ENCODE measurements around the gene NKD1. TPM values are rescaled to one million over a fixed set of nuclear protein-coding genes. Genes with fewer than 3 reads are reported as not detected.

Gene NKD1
- total and polyA plus RNA-seq, 2 of the 8 experiments (the other 6 are each of a cell fraction or from before 2014, with no cell fraction given) = 0.70 to 4.5 TPM

DNA sequence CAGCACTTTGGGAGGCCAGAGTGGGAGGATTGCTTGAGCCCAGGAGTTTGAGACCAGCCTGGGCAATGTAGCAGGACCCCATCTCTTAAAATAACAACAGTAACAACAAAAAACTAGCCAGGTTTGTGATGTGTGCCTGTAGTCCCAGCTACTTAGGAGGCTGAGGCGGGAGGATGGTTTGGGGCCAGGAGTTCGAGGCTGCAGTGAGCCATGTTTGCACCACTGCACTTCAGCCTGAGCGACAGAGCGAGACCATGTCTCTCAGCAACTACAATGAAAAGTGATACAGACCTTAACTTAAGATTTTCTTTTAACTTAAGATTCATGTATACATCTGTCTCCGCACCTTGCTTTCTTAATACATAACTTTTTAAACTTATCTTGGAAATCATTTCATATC lies 17.2 kb downstream of the NKD1 start:
- CTCF ChIA-PET (ENCODE audit: partially characterized antibody) = interaction anchor here (0.6 to 1.9 kb wide), 2 partner anchors 28 to 184 kb away, joined by 3 to 9 read pairs; no protein-coding TSS in a partner anchor
- Histone ChIP-seq H4K5ac (ENCODE audit: insufficient read length, low read depth, low read length) (no peak overlapping the region), H2BK15ac (ENCODE audit: low read length) (no peak overlapping the region), H3K79me2 (ENCODE audit: control insufficient read depth in 1 of 2, insufficient read depth in 2 of 2, low read length in 2 of 2) (no peaks in the 10 kb centered on the region), H2AK5ac (ENCODE audit: low read depth, low read length) (no peak overlapping the region), H2BK5ac (ENCODE audit: low read depth, low read length) (no peak overlapping the region), H3K79me1 (ENCODE audit: low read depth, low read length) (no peaks in the 10 kb centered on the region), H3K18ac (ENCODE audit: extremely low read depth, low read length) (no peak overlapping the region), H4K20me1 (replicated peaks in 1 of 2; ENCODE audit: control insufficient read depth in 1 of 2, insufficient read depth in 2 of 2, low read length in 2 of 2) (no peaks in the 10 kb centered on the region), H2AFZ (ENCODE audit: low read length) (no peak overlapping the region), H3K9ac (replicated peaks in 1 of 4; ENCODE audit: extremely low read depth in 1 of 4, low read depth in 3 of 4, low read length in 3 of 4) (no peak overlapping the region), H3K4ac (replicated peaks; ENCODE audit: insufficient read length, low read depth, low read length) (no peak overlapping the region), H3K56ac (replicated peaks; ENCODE audit: insufficient read length, low read depth, low read length) (no peak overlapping the region), H3K14ac (ENCODE audit: insufficient read length) (no peak overlapping the region), H3K9me3 (ENCODE audit: insufficient read depth in 2 of 2, low read depth in 1 of 2, low read length in 1 of 2) (no peaks in the 10 kb centered on the region), H3K23ac (ENCODE audit: insufficient read length) (no peak overlapping the region), H3K23me2 (ENCODE audit: low read depth, low read length) (no peaks in the 10 kb centered on the region), H3K4me1 (replicated peaks in 1 of 4; ENCODE audit: control insufficient read depth in 3 of 4, insufficient read depth in 4 of 4, low read length in 3 of 4) (no peaks in the 10 kb centered on the region), H2BK120ac (replicated peaks; ENCODE audit: low read depth, low read length) (no peak overlapping the region), H4K91ac (replicated peaks; ENCODE audit: insufficient read length, low read length) (no peak overlapping the region), H3K27ac (ENCODE audit: low read depth, low read length) (no peak overlapping the region), H2BK12ac (ENCODE audit: low read depth, low read length) (no peak overlapping the region), H2BK20ac (ENCODE audit: low read length) (no peak overlapping the region), H4K8ac (ENCODE audit: extremely low read depth, insufficient read depth, low read length) (no peak overlapping the region), H3K27me3 (replicated peaks in 1 of 4; ENCODE audit: control insufficient read depth in 3 of 4, extremely low read depth in 1 of 4, insufficient read depth in 3 of 4, low read length in 3 of 4) (no peaks in the 10 kb centered on the region), H3K4me3 (ENCODE audit: extremely low read depth in 1 of 4, insufficient read depth in 2 of 4, low read depth in 3 of 4, low read length in 4 of 4) (no peak overlapping the region), H3K36me3 (ENCODE audit: control insufficient read depth in 2 of 4, insufficient read depth in 4 of 4, low read length in 3 of 4) (no peaks in the 10 kb centered on the region), H3K4me2 (ENCODE audit: insufficient read depth in 1 of 2, low read depth in 2 of 2, low read length in 2 of 2) (no peak overlapping the region)
- 89% methylated on average over 5 of the region's 5 CpGs; no CpG with 5 or more reads in 1 of the 2 experiments for WGBS, 2 experiments (ENCODE audit: extremely low coverage in 1 of 2, insufficient coverage in 1 of 2, insufficient read length in 1 of 2, insufficient replicate concordance in 2 of 2, low coverage in 1 of 2, low lambda C conversion rate in 2 of 2, missing lambda C conversion rate in 1 of 2)
- DNase-seq (ENCODE audit: low read depth in 1 of 2, low spot score in 2 of 2) (no peak), FAIRE-seq (no peak)
- TF ChIP-seq SP4 (IDR thresholded peaks at IDR 0.05; ENCODE audit: low read length) (no peak), MAFK (IDR thresholded peaks at IDR 0.05; ENCODE audit: low read depth, low read length) (no peak), RXRA (IDR thresholded peaks at IDR 0.05; ENCODE audit: insufficient read depth, low read depth, low read length) (no peak), BRCA1 (IDR thresholded peaks at IDR 0.05; ENCODE audit: low read depth, low read length) (no peak), RBBP5 (IDR thresholded peaks at IDR 0.05; ENCODE audit: borderline replicate concordance, low read depth, low read length) (no peak), HDAC6 (IDR thresholded peaks at IDR 0.05; ENCODE audit: low read depth, low read length) (no peak), CHD1 (IDR thresholded peaks at IDR 0.05; ENCODE audit: low read depth, low read length) (no peak), SRF (IDR thresholded peaks at IDR 0.05; ENCODE audit: low read depth, low read length) (no peak)
- TF ChIP-seq, protein P1, sequence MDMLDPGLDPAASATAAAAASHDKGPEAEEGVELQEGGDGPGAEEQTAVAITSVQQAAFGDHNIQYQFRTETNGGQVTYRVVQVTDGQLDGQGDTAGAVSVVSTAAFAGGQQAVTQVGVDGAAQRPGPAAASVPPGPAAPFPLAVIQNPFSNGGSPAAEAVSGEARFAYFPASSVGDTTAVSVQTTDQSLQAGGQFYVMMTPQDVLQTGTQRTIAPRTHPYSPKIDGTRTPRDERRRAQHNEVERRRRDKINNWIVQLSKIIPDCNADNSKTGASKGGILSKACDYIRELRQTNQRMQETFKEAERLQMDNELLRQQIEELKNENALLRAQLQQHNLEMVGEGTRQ (IDR thresholded peaks at IDR 0.05; ENCODE audit: low read length) = no peak
- POLR2A ChIA-PET (ENCODE audit: partially characterized antibody) = no interaction called here

Data from H1 (cell line).